ENCODE results near the gene CEP164. TPM values are rescaled to one million over a fixed set of nuclear protein-coding genes. Genes with fewer than 3 reads are reported as not detected.

Gene CEP164
- 32.1 and 32.2 TPM in 2 replicates for total RNA-seq

DNA sequence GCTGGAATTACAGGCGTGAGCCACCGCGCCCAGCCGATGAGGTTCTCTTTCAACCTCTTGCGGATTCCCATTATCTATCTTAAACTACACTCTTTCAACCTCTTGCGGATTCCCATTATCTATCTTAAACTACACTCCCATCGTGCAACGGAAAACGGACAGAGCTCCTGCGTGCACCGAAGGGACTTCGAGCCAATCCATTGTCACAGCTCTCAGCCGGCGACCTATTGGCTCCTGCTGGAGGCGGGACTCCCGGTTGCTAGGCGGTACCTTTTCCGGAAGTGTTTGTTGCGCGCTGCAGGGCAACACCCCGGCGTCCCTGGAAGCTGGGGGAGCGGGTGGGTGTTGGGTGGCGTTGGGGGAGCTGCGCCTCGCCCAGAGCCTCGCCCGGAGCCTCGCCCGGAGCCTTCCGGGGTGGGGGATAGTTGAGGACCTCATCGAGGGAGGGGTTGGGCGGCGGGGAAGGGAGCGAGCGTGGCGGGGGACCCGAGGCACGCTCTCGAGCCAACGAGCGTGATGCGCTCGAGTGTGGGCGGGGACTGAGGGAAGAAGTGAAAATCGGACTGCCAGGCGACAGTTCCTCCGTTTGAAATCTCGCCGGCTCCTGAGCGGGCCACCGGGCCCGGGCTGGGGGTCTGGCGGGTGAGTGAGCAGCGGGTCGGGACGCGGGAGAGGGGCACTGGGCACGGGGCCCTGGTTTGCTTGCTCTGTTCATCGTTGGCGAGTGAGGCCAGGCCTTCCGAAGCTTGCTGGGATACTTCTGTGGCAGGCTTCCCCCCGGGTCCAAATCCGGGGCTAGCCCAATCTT lies at the start of gene CEP164:
Gene CEP164, plus strand, starts transcription at position 288 of the 808 bp plus-strand sequence. CDS start 10,733 bp downstream, outside the sequence.

GRCh38 chr11:117290809-117291396 lies 36.8 kb upstream of the CEP164 start, which contains the start of gene BACE1-AS:
Gene BACE1-AS, plus strand, starts transcription at chr11:117291346.

DNA sequence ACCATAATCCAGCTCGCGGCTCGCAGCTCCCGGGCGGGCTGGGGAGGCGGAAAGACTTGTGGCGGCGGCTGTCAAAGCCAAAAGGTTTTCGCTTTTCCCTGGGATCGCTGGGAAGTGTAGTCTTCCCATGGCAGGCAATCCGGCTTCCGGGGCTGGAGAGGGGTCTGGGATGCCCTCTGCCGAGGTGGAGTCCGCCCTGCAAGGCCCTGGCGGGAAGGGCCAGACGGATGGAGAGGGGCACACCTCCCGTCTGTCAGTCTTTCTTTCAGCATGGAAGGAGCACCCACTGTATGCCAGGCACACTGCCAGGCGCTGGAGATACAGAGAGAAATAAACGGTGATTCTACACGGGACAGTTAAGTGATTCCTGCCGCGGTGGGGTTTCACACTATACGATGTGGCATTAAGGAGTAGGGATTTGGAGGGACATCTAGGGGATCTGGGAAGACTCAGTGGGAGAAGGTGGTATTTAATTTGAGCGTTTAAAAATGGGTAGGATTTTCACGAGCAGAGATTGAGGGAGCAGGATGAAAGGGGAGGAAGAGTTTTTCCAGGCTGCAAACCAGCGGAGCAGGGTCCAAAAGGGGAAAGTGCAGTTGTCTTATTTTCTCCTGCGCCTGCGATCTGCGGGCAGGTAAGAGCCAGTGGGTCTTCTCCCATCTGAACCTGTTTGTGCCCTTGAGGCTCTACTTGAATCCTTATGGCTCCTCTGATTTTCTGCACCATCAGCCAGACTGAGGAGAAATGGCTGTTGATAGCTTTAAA lies 11.3 kb upstream of the CEP164 start, which contains the start of gene BACE1:
Gene BACE1, minus strand, starts transcription at position 60 of the 765 bp plus-strand sequence. CDS start 461 bp downstream, outside the sequence.

Other genes with a start within 250 kb of the CEP164 start
- gene SIK3, start 229.4 kb upstream of the CEP164 start, total RNA-seq = 7.9 and 18.6 TPM in 2 replicates
- gene PAFAH1B2, start 183.6 kb upstream of the CEP164 start, total RNA-seq = 204 and 229 TPM in 2 replicates
- 8.2 and 18.6 TPM in 2 replicates for gene SIDT2, start 149.1 kb upstream of the CEP164 start, total RNA-seq
- gene TAGLN, start 128.5 kb upstream of the CEP164 start, total RNA-seq = 90.6 and 388 TPM in 2 replicates
- 26.0 and 55.4 TPM in 2 replicates for gene PCSK7, start 95.8 kb upstream of the CEP164 start, total RNA-seq
- gene RNF214, start 95.2 kb upstream of the CEP164 start, total RNA-seq = 10.9 and 13.7 TPM in 2 replicates
- 1.0 and 4.1 TPM in 2 replicates for gene BACE1-AS, start 36.5 kb upstream of the CEP164 start, total RNA-seq
- gene BACE1, start 11.6 kb upstream of the CEP164 start, total RNA-seq = 7.5 and 20.6 TPM in 2 replicates

Data from nasal cavity respiratory epithelium epithelial cell of viscerocranial mucosa (primary cell).